B cell (primary cell): ENCODE results near the gene CREB3L1.

Experiments used
- EZH2 ChIP-seq: IDR thresholded peaks from 2 replicates; pipeline ENCODE4 v1.6.1; 2012; ENCODE audit warnings: borderline replicate concordance, low read depth, mild to moderate bottlenecking, moderate library complexity, low read length; ENCODE audit not compliant: insufficient read depth, poor library complexity, severe bottlenecking
- TF ChIP-seq, protein P1 (sequence below): fragments of 200-600 bp; IDR thresholded peaks from one replicate; pipeline ENCODE4 v1.8.0; 2022; ENCODE audit warnings: antibody characterized with exemption, mild to moderate bottlenecking

DNA sequence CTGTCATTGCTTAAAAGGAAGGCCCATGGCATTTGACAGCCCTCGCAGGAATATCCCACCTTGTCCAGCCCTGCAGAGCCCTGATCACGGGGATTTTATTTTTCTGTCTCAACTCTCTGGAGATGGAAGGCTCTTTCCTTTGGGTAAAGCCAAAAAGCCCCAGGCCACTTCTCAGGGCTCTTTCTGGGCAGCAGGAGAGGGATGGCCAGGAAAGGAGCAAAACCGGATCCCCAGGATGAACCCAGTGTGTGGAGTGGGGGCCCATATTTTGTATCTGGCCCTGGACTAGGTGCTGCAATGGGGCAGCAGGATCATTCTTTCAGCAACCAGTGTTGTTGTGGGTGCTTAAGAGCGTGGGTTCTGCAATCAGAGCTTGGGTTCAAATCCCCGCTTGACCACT lies 11.0 kb downstream of the CREB3L1 start:
- TF ChIP-seq, protein P1, sequence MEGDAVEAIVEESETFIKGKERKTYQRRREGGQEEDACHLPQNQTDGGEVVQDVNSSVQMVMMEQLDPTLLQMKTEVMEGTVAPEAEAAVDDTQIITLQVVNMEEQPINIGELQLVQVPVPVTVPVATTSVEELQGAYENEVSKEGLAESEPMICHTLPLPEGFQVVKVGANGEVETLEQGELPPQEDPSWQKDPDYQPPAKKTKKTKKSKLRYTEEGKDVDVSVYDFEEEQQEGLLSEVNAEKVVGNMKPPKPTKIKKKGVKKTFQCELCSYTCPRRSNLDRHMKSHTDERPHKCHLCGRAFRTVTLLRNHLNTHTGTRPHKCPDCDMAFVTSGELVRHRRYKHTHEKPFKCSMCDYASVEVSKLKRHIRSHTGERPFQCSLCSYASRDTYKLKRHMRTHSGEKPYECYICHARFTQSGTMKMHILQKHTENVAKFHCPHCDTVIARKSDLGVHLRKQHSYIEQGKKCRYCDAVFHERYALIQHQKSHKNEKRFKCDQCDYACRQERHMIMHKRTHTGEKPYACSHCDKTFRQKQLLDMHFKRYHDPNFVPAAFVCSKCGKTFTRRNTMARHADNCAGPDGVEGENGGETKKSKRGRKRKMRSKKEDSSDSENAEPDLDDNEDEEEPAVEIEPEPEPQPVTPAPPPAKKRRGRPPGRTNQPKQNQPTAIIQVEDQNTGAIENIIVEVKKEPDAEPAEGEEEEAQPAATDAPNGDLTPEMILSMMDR, result no peak
- no peak for TF ChIP-seq EZH2
